Ovary (tissue), 9 donors: ENCODE data around the gene LHFPL6. TPM values are rescaled to one million over a fixed set of nuclear protein-coding genes. Genes with fewer than 3 reads are reported as not detected.
A peak's percentile ranks its signal among the peaks of the same experiment; 100 is the strongest.

Source experiments
- DNase-seq, 5 donors: peaks; one replicate each; pipeline ENCODE4 v3.0.0-alpha.2; 2019 to 2020
- H3K27ac ChIP-seq, 2 donors: fragments of 200-600 bp; one replicate each; pipeline versions ENCODE4 v1.5.1 to v1.8.0; 2019 to 2022
- H3K27me3 ChIP-seq: fragments of 200-600 bp; one replicate; pipeline ENCODE4 v1.8.0; 2022
- H3K36me3 ChIP-seq: fragments of 200-600 bp; sonication (generic); one replicate; pipeline ENCODE4 v1.5.1; 2019
- H3K4me1 ChIP-seq: one replicate; pipeline ENCODE4 v1.8.1; 2013; ENCODE audit warnings: mild to moderate bottlenecking, moderate library complexity; ENCODE audit not compliant: insufficient read depth
- H3K4me3 ChIP-seq: fragments of 200-600 bp; sonication (generic); one replicate; pipeline ENCODE4 v1.5.1; 2017
- H3K9me3 ChIP-seq, 2 donors: fragments of 200-600 bp in 1 of 2; sonication (generic) in 1 of 2; one replicate each; pipeline versions ENCODE4 v1.5.1 to v1.8.1; 2013 to 2019; ENCODE audit warnings: mild to moderate bottlenecking in 1 of 2, moderate library complexity in 1 of 2
- CTCF ChIP-seq, 3 donors: fragments of 450-650 bp in 2 of 3; fragments of 200-600 bp in 1 of 3; IDR thresholded peaks; one replicate each; pipeline versions ENCODE4 v1.5.1 to v1.8.0; 2016 to 2022; ENCODE audit warnings: antibody characterized with exemption in 3 of 3, mild to moderate bottlenecking in 1 of 3
- EP300 ChIP-seq: sonication (generic); formaldehyde crosslinking; IDR thresholded peaks from one replicate; pipeline ENCODE4 v1.6.1; 2017; ENCODE audit warnings: antibody characterized with exemption
- POLR2A ChIP-seq: fragments of 450-650 bp; IDR thresholded peaks from one replicate; pipeline ENCODE4 v1.6.1; 2017; ENCODE audit warnings: antibody characterized with exemption, mild to moderate bottlenecking, moderate library complexity
- WGBS, 3 donors: extraction: QIAGEN DNeasy Blood & Tissue Kit in 1 of 3; methylation state at CpG; one replicate each; pipeline versions ENCODE4 v1.1.5 to v1.1.7; 2013 to 2017; 5-methylcytosine and 5-hydroxymethylcytosine counted together
- intact Hi-C, 4 donors: fragments of 100-400 bp; cut with DNase I; formaldehyde crosslinking; loops; one replicate each; pipeline versions ENCODE4 v1.11.0 to v1.15.1; 2022 to 2023
- polyA plus RNA-seq, 2 donors: library from polyadenylated mRNA; stranded (reverse); fragments of 200-250 nt in 1 of 2; fragments of 350-450 nt in 1 of 2; fragmentation: Illumina TruSeq in 1 of 2; extraction: RNeasy Lipid Tissue Mini Kit (QIAGEN cat#74804) in 1 of 2; gene quantifications; one replicate each; pipeline ENCODE4 v1.2.3, GENCODE V29; 2013 to 2014
- total RNA-seq, 7 donors: library from RNA; depleted of rRNA in 2 of 7; stranded (reverse); fragments of >200 nt in 2 of 7; fragmentation: NEBNext Ultra II Directional in 3 of 7; extraction: Animal tissue kit (Norgen Biotek cat#: 25700) in 3 of 7; gene quantifications; one replicate each; pipeline versions ENCODE4 v1.1.0 to v1.2.4, GENCODE V29; 2016 to 2023
- donor health status: DM: no; HTN: no; CAD: no; lungs with moderate emphysema.
- donor health status: DM: no; HTN: no; CAD: no.
- donor health status: Bipolar disorder and iron deficiency.
- donor health status: DM: yes; HTN: yes; CAD: no.
- donor health status: DM: no; HTN: no; CAD: no.
- donor health status: DM: yes; HTN: yes; CAD: no.

The LHFPL6 gene
- total and polyA plus RNA-seq, 9 donors = 19.7 to 136 (median 42.4) TPM

GRCh38 chr13:39415008-39415802 is 187.8 kb downstream of the LHFPL6 start:
- WGBS, 3 donors = 3 to 5% (median 4%) methylated on average over 8 of the region's 8 CpGs
- intact Hi-C loops = loop anchor here in 1 of 4 donors (10.0 kb wide), 1 partner anchor 190 kb away; the partner anchor contains the start of gene LHFPL6
- peaks cover 19% of the 10 kb centered on the region for H3K4me1 ChIP-seq
- DNase-seq = peak; percentile 31 to 61 (median 57)
- H3K27ac ChIP-seq = peak overlapping the region in 1 of 2 donors; percentile 46
- H3K36me3 ChIP-seq = no peaks in the 10 kb centered on the region
- no peak overlapping the region for H3K4me3 ChIP-seq
- H3K27me3 ChIP-seq = no peaks in the 10 kb centered on the region
- no peaks in the 10 kb centered on the region for H3K9me3 ChIP-seq
- TF ChIP-seq CTCF (IDR thresholded peaks at IDR 0.05) (no peak), POLR2A (no peak), EP300 (peak; percentile 56)

GRCh38 chr13:39414339-39414738 is 188.7 kb downstream of the LHFPL6 start:
- peak overlapping the region in 1 of 2 donors; percentile 46 for H3K27ac ChIP-seq
- no peaks in the 10 kb centered on the region for H3K27me3 ChIP-seq
- H3K4me1 ChIP-seq = peaks cover 19% of the 10 kb centered on the region
- DNase-seq = no peak
- no peak for TF ChIP-seq EP300
- no peak for TF ChIP-seq POLR2A
- no peak for TF ChIP-seq CTCF (IDR thresholded peaks at IDR 0.05)
- H3K36me3 ChIP-seq = no peaks in the 10 kb centered on the region
- intact Hi-C loops = loop anchor here in 1 of 4 donors (10.0 kb wide), 1 partner anchor 190 kb away; the partner anchor contains the start of gene LHFPL6
- H3K4me3 ChIP-seq = no peak overlapping the region
- H3K9me3 ChIP-seq = no peaks in the 10 kb centered on the region

- Histone ChIP-seq H3K4me3 (no peak overlapping the region), H3K9me3 (no peaks in the 10 kb centered on the region), H3K27me3 (no peaks in the 10 kb centered on the region), H3K4me1 (peaks cover 8% of the 10 kb centered on the region), H3K36me3 (no peaks in the 10 kb centered on the region), H3K27ac (no peak overlapping the region)
- DNase-seq = no peak
- 95 to 98% (median 97%) methylated on average over 3 of the region's 3 CpGs for WGBS, 3 donors
- intact Hi-C loops = loop anchor here in 1 of 4 donors (10.0 kb wide), 1 partner anchor 193 kb away; the partner anchor contains the start of gene LHFPL6
- no peak for TF ChIP-seq CTCF (IDR thresholded peaks at IDR 0.05)
These were observed 191.5 kb downstream of the LHFPL6 start for GRCh38 chr13:39411511-39411910.

- no peaks in the 10 kb centered on the region for H3K27me3 ChIP-seq
- peaks cover 8% of the 10 kb centered on the region for H3K4me1 ChIP-seq
- H3K27ac ChIP-seq = no peak overlapping the region
- H3K9me3 ChIP-seq = no peaks in the 10 kb centered on the region
- DNase-seq = no peak
- WGBS, 3 donors = 83 to 95% (median 93%) methylated on average over 5 of the region's 5 CpGs
- intact Hi-C loops = loop anchor here in 1 of 4 donors (10.0 kb wide), 1 partner anchor 194 kb away; the partner anchor contains the start of gene LHFPL6
- no peak overlapping the region for H3K4me3 ChIP-seq
- no peaks in the 10 kb centered on the region for H3K36me3 ChIP-seq
- TF ChIP-seq POLR2A = no peak
- TF ChIP-seq CTCF (IDR thresholded peaks at IDR 0.05) = no peak
- TF ChIP-seq EP300 = no peak
These were observed 192.0 kb downstream of the LHFPL6 start for GRCh38 chr13:39410964-39411363.
